ENCODE results near the gene AOX1. TPM values are rescaled to one million over a fixed set of nuclear protein-coding genes. Genes with fewer than 3 reads are reported as not detected.
"Not testable (repeated sequence)": the region's sequence is repeated elsewhere in the genome, so short reads cannot be mapped to it uniquely, and the experiment has no call there.

Gene AOX1
- total and polyA plus RNA-seq, 9 of the 15 experiments (the other 6 are each of a cell fraction or from before 2014, with no cell fraction given): 0.10 to 0.55 (median 0.20) TPM; not detected in 6

GRCh38 chr2:200540793-200541192, 45.0 kb upstream of the AOX1 start:
- Histone ChIP-seq H4K20me1 (replicated peaks; ENCODE audit: control insufficient read depth, insufficient read depth, low read length) (no peaks in the 10 kb centered on the region), H3K9me1 (ENCODE audit: control insufficient read depth, insufficient read depth, low read length) (no peaks in the 10 kb centered on the region), H3K79me2 (ENCODE audit: control insufficient read depth, insufficient read depth, low read length) (no peaks in the 10 kb centered on the region), H3K9me3 (replicated peaks; ENCODE audit: control insufficient read depth, insufficient read depth, low read depth, low read length) (no peaks in the 10 kb centered on the region; the same call in 1 of the 2 replicates), H3K4me2 (ENCODE audit: insufficient read depth, low read length) (no peak overlapping the region), H3K9ac (ENCODE audit: insufficient read depth in 1 of 2, low read depth in 2 of 2, low read length in 2 of 2) (no peak overlapping the region), H3K4me1 (replicated peaks in 1 of 2; ENCODE audit: control insufficient read depth in 2 of 2, insufficient read depth in 2 of 2, low read length in 2 of 2) (no peaks in the 10 kb centered on the region), H3K27me3 (ENCODE audit: control insufficient read depth in 2 of 2, insufficient read depth in 2 of 2, low read length in 2 of 2) (no peaks in the 10 kb centered on the region), H3K4me3 (no peak overlapping the region), H3K36me3 (ENCODE audit: control insufficient read depth, insufficient read depth, low read length) (peaks cover 50% of the 10 kb centered on the region; the same call in 2 of the 3 replicates), H2AFZ (ENCODE audit: low read depth, low read length) (no peak overlapping the region), H3K27ac (ENCODE audit: extremely low read depth, low read depth, low read length) (no peak overlapping the region)
- ATAC-seq (no peak), DNase-seq (ENCODE audit: extremely low read depth in 1 of 4, low spot score in 3 of 4) (no peak), FAIRE-seq (no peak)
- BruUV-seq (replicated peaks): no TSS peak
- in situ Hi-C loops (cut with MboI) (no loop called here), intact Hi-C loops (cut with micrococcal nuclease) (no loop called here)
- no peak for TF ChIP-seq TAF15 (IDR thresholded peaks at IDR 0.05; ENCODE audit: low read depth, low read length)
- TF ChIP-seq CUX1 (CRISPR knock-in tag; IDR thresholded peaks at IDR 0.05): no peak
- TF ChIP-seq MXD1 (CRISPR knock-in tag; IDR thresholded peaks at IDR 0.05; ENCODE audit: borderline replicate concordance, poor library complexity, severe bottlenecking): no peak
- no peak for TF ChIP-seq CBX3 (IDR thresholded peaks at IDR 0.05; ENCODE audit: borderline replicate concordance in 1 of 2, low read length in 2 of 2)
- no peak for TF ChIP-seq CCNT2 (IDR thresholded peaks at IDR 0.05; ENCODE audit: borderline replicate concordance, extremely low read depth, insufficient read length, low read depth, low read length)
- TF ChIP-seq HNRNPK (IDR thresholded peaks at IDR 0.05; ENCODE audit: low read depth, low read length, poor library complexity, severe bottlenecking): no peak
- no peak for TF ChIP-seq ZNF75A (CRISPR knock-in tag; IDR thresholded peaks at IDR 0.05)
- TF ChIP-seq LEF1 (IDR thresholded peaks at IDR 0.05): no peak
- TF ChIP-seq MTA3 (IDR thresholded peaks at IDR 0.05; ENCODE audit: borderline replicate concordance): no peak
- TF ChIP-seq TGIF2 (CRISPR knock-in tag; IDR thresholded peaks at IDR 0.05): no peak
- no peak for TF ChIP-seq MYNN (IDR thresholded peaks at IDR 0.05)
- TF ChIP-seq MYNN (CRISPR knock-in tag; IDR thresholded peaks at IDR 0.05): no peak
- CTCF ChIA-PET (ENCODE audit: low intra/inter-chr PET ratio): no interaction called here
- POLR2A ChIA-PET: no interaction called here

GRCh38 chr2:200566596-200566995, 19.2 kb upstream of the AOX1 start:
- H2AFZ ChIP-seq (ENCODE audit: low read depth, low read length); H3K4me2 ChIP-seq (ENCODE audit: insufficient read depth, low read length); H3K79me2 ChIP-seq (ENCODE audit: control insufficient read depth, insufficient read depth, low read length); in situ Hi-C loops (cut with MboI); H3K9me3 ChIP-seq (replicated peaks; ENCODE audit: control insufficient read depth, insufficient read depth, low read depth, low read length); H3K9ac ChIP-seq (ENCODE audit: insufficient read depth in 1 of 2, low read depth in 2 of 2, low read length in 2 of 2); DNase-seq (ENCODE audit: extremely low read depth in 1 of 4, low spot score in 3 of 4); H4K20me1 ChIP-seq (replicated peaks; ENCODE audit: control insufficient read depth, insufficient read depth, low read length); BruUV-seq (replicated peaks); H3K27me3 ChIP-seq (ENCODE audit: control insufficient read depth in 2 of 2, insufficient read depth in 2 of 2, low read length in 2 of 2); POLR2A ChIA-PET; H3K4me3 ChIP-seq; ATAC-seq; H3K27ac ChIP-seq (ENCODE audit: extremely low read depth, low read depth, low read length); H3K9me1 ChIP-seq (ENCODE audit: control insufficient read depth, insufficient read depth, low read length); intact Hi-C loops (cut with micrococcal nuclease); H3K4me1 ChIP-seq (replicated peaks in 1 of 2; ENCODE audit: control insufficient read depth in 2 of 2, insufficient read depth in 2 of 2, low read length in 2 of 2); FAIRE-seq; CTCF ChIA-PET (ENCODE audit: low intra/inter-chr PET ratio): not testable (repeated sequence)
- peaks cover 16% of the 10 kb centered on the region; the same call in 1 of the 3 replicates for H3K36me3 ChIP-seq (ENCODE audit: control insufficient read depth, insufficient read depth, low read length)
- WGBS (ENCODE audit: insufficient coverage, low coverage, missing lambda C conversion rate): 87% methylated on average over 11 of the region's 12 CpGs

Measured in K562 (cell line).